IPS-20b (cell line): ENCODE data around the gene IGSF23.
"Not testable (repeated sequence)": the region's sequence is repeated elsewhere in the genome, so short reads cannot be mapped to it uniquely, and the experiment has no call there.

ENCODE experiments used
- H3K27ac ChIP-seq: one replicate; pipeline ENCODE4 v1.5.1; 2013; ENCODE audit warnings: low read length
- H3K27me3 ChIP-seq: 2 replicates; pipeline ENCODE4 v1.6.1; 2013; ENCODE audit warnings: mild to moderate bottlenecking, low read length, inconsistent platforms; ENCODE audit not compliant: insufficient read depth
- H3K36me3 ChIP-seq: 2 replicates; pipeline ENCODE4 v1.6.1; 2013; ENCODE audit warnings: low read depth, mild to moderate bottlenecking, inconsistent platforms, low read length, moderate library complexity; ENCODE audit not compliant: insufficient read depth
- H3K4me1 ChIP-seq: 2 replicates; pipeline ENCODE4 v1.6.1; 2013; ENCODE audit warnings: mild to moderate bottlenecking, control low read depth, inconsistent platforms, low read length, moderate library complexity; ENCODE audit not compliant: insufficient read depth
- H3K4me3 ChIP-seq: 2 replicates; pipeline ENCODE4 v1.5.1; 2013; ENCODE audit warnings: mild to moderate bottlenecking, low read length, inconsistent platforms
- H3K9ac ChIP-seq: 2 replicates; pipeline ENCODE4 v1.6.1; 2013; ENCODE audit warnings: low read depth, mild to moderate bottlenecking, inconsistent platforms, low read length, moderate library complexity
- H3K9me3 ChIP-seq: 2 replicates; pipeline ENCODE4 v1.6.1; 2013; ENCODE audit warnings: mild to moderate bottlenecking, low read depth, low read length, inconsistent platforms; ENCODE audit not compliant: insufficient read depth

The IGSF23 gene

GRCh38 chr19:44605547-44605946, 7.8 kb upstream of the IGSF23 start:
- H3K27me3 ChIP-seq = no peaks in the 10 kb centered on the region
- no peaks in the 10 kb centered on the region for H3K9me3 ChIP-seq
- H3K36me3 ChIP-seq = no peaks in the 10 kb centered on the region
- peaks cover 14% of the 10 kb centered on the region for H3K4me1 ChIP-seq
- no peak overlapping the region for H3K9ac ChIP-seq
- no peak overlapping the region for H3K27ac ChIP-seq
- H3K4me3 ChIP-seq = no peak overlapping the region

GRCh38 chr19:44607049-44607448, 6.3 kb upstream of the IGSF23 start:
- no peaks in the 10 kb centered on the region for H3K36me3 ChIP-seq
- no peak overlapping the region for H3K27ac ChIP-seq
- no peak overlapping the region for H3K9ac ChIP-seq
- H3K9me3 ChIP-seq = no peaks in the 10 kb centered on the region
- H3K4me3 ChIP-seq = no peak overlapping the region
- peaks cover 14% of the 10 kb centered on the region for H3K4me1 ChIP-seq
- no peaks in the 10 kb centered on the region for H3K27me3 ChIP-seq

- Histone ChIP-seq H3K27me3 (no peaks in the 10 kb centered on the region), H3K27ac (no peak overlapping the region), H3K9ac (no peak overlapping the region), H3K9me3 (no peaks in the 10 kb centered on the region), H3K36me3 (no peaks in the 10 kb centered on the region), H3K4me3 (no peak overlapping the region), H3K4me1 (peaks cover 14% of the 10 kb centered on the region)
Observed at GRCh38 chr19:44607917-44608316, 5.4 kb upstream of the IGSF23 start.

GRCh38 chr19:44608391-44608821, 5.0 kb upstream of the IGSF23 start:
- Histone ChIP-seq H3K9ac (no peak overlapping the region), H3K36me3 (no peaks in the 10 kb centered on the region), H3K27ac (no peak overlapping the region), H3K27me3 (no peaks in the 10 kb centered on the region), H3K4me1 (peaks cover 14% of the 10 kb centered on the region), H3K9me3 (no peaks in the 10 kb centered on the region), H3K4me3 (no peak overlapping the region)

- no peak overlapping the region for H3K9ac ChIP-seq
- H3K4me3 ChIP-seq = no peak overlapping the region
- no peaks in the 10 kb centered on the region for H3K36me3 ChIP-seq
- peaks cover 9% of the 10 kb centered on the region for H3K4me1 ChIP-seq
- H3K27me3 ChIP-seq = no peaks in the 10 kb centered on the region
- no peaks in the 10 kb centered on the region for H3K9me3 ChIP-seq
- no peak overlapping the region for H3K27ac ChIP-seq
Observed at GRCh38 chr19:44609219-44609618, 4.1 kb upstream of the IGSF23 start.

- not testable (repeated sequence) for H3K4me3 ChIP-seq, H3K27me3 ChIP-seq, H3K27ac ChIP-seq, H3K4me1 ChIP-seq, H3K36me3 ChIP-seq, H3K9me3 ChIP-seq, H3K9ac ChIP-seq
Observed at GRCh38 chr19:44610497-44610896, 2.9 kb upstream of the IGSF23 start.

- Histone ChIP-seq H3K27ac (no peak overlapping the region), H3K9me3 (no peaks in the 10 kb centered on the region), H3K27me3 (no peaks in the 10 kb centered on the region), H3K4me1 (peaks cover 5% of the 10 kb centered on the region; the same call in 1 of the 2 replicates), H3K4me3 (no peak overlapping the region), H3K9ac (no peak overlapping the region), H3K36me3 (no peaks in the 10 kb centered on the region)
Observed at GRCh38 chr19:44611812-44612295, 1.5 kb upstream of the IGSF23 start.

GRCh38 chr19:44614313-44614712, 950 bp downstream of the IGSF23 start:
- H3K27ac ChIP-seq = no peak overlapping the region
- H3K4me1 ChIP-seq = no peaks in the 10 kb centered on the region
- no peaks in the 10 kb centered on the region for H3K9me3 ChIP-seq
- H3K9ac ChIP-seq = no peak overlapping the region
- no peaks in the 10 kb centered on the region for H3K27me3 ChIP-seq
- no peaks in the 10 kb centered on the region for H3K36me3 ChIP-seq
- no peak overlapping the region for H3K4me3 ChIP-seq

GRCh38 chr19:44615863-44616247, 2.5 kb downstream of the IGSF23 start:
- Histone ChIP-seq H3K4me3 (no peak overlapping the region), H3K9ac (no peak overlapping the region), H3K9me3 (no peaks in the 10 kb centered on the region), H3K27me3 (no peaks in the 10 kb centered on the region), H3K4me1 (no peaks in the 10 kb centered on the region), H3K36me3 (no peaks in the 10 kb centered on the region), H3K27ac (no peak overlapping the region)

GRCh38 chr19:44617110-44617880, 3.9 kb downstream of the IGSF23 start:
- Histone ChIP-seq H3K27ac (no peak overlapping the region), H3K9me3 (no peaks in the 10 kb centered on the region), H3K4me3 (no peak overlapping the region), H3K4me1 (no peaks in the 10 kb centered on the region), H3K36me3 (no peaks in the 10 kb centered on the region), H3K9ac (no peak overlapping the region), H3K27me3 (no peaks in the 10 kb centered on the region)

- no peaks in the 10 kb centered on the region for H3K9me3 ChIP-seq
- H3K4me1 ChIP-seq = no peaks in the 10 kb centered on the region
- H3K27me3 ChIP-seq = no peaks in the 10 kb centered on the region
- no peak overlapping the region for H3K9ac ChIP-seq
- H3K36me3 ChIP-seq = no peaks in the 10 kb centered on the region
- H3K27ac ChIP-seq = no peak overlapping the region
- no peak overlapping the region for H3K4me3 ChIP-seq
Observed at GRCh38 chr19:44618640-44619357, 5.4 kb downstream of the IGSF23 start.

- Histone ChIP-seq H3K9me3 (no peaks in the 10 kb centered on the region), H3K27me3 (no peaks in the 10 kb centered on the region), H3K4me3 (no peak overlapping the region), H3K36me3 (no peaks in the 10 kb centered on the region), H3K9ac (no peak overlapping the region), H3K4me1 (no peaks in the 10 kb centered on the region), H3K27ac (no peak overlapping the region)
Observed at GRCh38 chr19:44620667-44621066, 7.3 kb downstream of the IGSF23 start.
